GM08714 (cell line): ENCODE results near the gene ERC2.

ENCODE experiments used
- H3K4me3 ChIP-seq: fragments of 200-500 bp; sonication (Bioruptor generic); 2 replicates; pipeline ENCODE4 v1.5.1; 2014; ENCODE audit warnings: mild to moderate bottlenecking, low read length, inconsistent platforms
- ZNF274 ChIP-seq: IDR thresholded peaks from 2 replicates; pipeline ENCODE4 v1.6.1; 2012; ENCODE audit warnings: mild to moderate bottlenecking, low read depth, low read length

Gene ERC2

DNA sequence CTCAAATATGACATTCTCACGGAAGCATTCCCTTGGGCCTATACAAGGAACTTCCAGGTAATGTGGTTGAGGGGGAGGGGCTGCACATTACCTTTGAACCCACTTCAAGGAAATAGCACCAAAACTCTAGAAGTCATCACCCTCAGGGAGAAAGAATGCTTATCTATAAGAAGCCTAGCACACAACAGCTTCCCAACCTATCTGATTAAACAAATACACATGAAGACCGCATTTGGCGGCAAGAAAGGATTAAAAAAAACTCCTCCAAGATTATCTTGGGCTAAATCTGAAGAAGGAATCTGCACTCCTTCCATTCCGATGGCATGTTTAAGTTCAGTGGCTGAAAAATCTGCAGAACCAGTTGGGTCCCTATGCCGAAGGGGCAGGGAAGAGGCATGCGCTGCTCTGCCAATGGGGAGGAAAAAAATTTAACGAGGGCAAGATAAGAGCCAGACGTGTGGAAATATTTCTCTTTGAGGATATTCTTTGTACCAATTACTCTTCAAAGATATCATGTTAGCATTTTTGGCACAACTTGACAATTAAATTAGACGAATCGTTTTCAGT is 899.2 kb downstream of the ERC2 start:
- TF ChIP-seq ZNF274 = no peak

DNA sequence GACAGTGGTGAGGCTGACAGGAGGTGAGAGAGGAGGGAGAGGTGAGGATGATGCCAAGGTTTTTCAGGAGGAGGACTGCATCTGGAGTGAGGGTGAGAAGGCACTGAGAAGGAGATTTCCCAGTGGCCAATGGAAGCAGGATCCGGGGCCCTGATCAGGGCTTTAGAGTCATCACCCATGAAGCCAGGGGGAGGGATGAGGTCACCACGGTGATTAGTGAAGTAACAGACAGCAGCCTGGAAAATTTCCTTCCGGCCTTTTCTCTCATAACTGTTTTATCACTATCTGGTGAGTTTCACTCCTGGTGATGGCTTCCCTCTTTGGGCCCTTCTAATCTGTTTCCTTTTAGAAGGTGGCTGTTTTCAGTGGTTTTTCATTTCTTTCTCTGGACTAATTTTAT is 900.7 kb downstream of the ERC2 start:
- no peak for TF ChIP-seq ZNF274
- H3K4me3 ChIP-seq = no peak overlapping the region

More for the DNA sequence above, 899.2 kb downstream of the ERC2 start:
- H3K4me3 ChIP-seq = no peak overlapping the region

DNA sequence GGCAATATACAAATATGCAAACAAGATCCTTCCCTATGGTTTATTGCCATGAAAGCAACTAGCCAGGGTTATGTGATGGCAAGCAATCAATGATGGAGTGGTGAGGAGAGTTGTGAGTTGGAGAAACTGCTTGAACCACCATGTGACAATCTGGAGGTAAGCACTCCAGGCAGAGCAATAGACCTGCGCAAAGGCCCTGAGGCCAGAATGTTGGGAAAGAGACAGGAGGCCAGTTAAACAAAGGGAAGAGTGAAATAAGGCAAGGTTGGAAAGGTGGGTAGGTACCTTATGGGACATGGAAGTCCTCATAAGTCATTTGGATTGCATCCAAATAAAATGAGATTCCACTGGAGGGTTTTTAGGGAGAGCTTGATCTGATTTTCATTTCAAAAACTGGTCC is 901.1 kb downstream of the ERC2 start:
- no peak for TF ChIP-seq ZNF274
- H3K4me3 ChIP-seq = no peak overlapping the region

DNA sequence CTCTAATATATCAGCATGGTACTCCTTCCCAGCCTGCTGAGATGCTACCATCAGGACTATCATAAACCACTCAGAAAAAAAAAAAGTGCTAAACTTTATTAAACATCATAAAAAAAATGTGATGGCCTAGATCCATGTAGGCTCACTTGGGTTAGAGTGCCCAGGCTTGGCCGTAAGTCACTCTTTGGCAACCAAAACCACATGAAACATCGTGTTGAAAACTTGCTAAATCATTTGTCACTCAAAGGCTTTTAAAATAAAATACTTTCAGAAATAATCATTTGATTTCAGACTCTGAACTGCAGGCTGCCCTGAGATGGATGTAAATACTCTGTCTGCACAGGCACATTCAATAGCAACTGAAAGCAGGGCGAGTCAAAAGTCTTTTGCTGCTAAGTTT is 902.7 kb downstream of the ERC2 start:
- H3K4me3 ChIP-seq = no peak overlapping the region
- no peak for TF ChIP-seq ZNF274

DNA sequence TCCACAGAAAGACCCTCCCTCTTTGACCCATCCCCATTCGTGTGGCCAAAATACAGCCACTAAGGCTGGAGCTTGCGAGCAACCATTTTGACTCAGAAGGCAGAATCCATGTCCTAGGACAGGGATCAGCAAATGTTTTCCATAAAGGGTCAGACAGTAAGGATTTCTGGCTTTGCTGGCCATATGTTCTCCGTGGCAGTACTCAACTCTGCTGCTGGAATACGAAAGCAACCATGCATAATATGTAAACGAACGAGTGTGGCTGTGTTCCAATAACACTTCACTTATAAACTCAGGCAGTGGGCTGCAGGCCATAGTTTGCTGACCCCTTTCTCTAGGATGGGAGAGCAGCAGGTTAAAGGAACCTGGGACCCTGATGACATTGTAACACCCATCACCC is 903.5 kb downstream of the ERC2 start:
- no peak overlapping the region for H3K4me3 ChIP-seq
- TF ChIP-seq ZNF274 = no peak

DNA sequence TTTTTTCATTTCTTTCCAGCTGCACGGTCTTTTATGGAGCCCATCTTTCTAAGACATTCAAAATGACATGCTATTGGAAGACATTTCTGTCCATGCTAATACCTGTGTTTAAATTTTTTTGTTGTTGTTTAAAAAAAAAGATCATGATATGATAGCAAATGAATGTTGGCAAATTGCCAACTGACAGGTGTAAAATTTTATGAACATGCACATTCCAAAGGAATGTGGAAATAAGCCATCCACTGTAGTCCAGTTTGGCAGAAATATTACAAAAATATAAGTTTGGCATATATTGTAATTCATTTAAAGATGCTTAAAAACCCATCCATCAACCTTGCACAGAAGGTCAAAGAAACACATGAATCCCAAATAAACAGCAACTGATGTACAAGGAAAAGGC is 905.6 kb downstream of the ERC2 start:
- no peak for TF ChIP-seq ZNF274
- no peak overlapping the region for H3K4me3 ChIP-seq

DNA sequence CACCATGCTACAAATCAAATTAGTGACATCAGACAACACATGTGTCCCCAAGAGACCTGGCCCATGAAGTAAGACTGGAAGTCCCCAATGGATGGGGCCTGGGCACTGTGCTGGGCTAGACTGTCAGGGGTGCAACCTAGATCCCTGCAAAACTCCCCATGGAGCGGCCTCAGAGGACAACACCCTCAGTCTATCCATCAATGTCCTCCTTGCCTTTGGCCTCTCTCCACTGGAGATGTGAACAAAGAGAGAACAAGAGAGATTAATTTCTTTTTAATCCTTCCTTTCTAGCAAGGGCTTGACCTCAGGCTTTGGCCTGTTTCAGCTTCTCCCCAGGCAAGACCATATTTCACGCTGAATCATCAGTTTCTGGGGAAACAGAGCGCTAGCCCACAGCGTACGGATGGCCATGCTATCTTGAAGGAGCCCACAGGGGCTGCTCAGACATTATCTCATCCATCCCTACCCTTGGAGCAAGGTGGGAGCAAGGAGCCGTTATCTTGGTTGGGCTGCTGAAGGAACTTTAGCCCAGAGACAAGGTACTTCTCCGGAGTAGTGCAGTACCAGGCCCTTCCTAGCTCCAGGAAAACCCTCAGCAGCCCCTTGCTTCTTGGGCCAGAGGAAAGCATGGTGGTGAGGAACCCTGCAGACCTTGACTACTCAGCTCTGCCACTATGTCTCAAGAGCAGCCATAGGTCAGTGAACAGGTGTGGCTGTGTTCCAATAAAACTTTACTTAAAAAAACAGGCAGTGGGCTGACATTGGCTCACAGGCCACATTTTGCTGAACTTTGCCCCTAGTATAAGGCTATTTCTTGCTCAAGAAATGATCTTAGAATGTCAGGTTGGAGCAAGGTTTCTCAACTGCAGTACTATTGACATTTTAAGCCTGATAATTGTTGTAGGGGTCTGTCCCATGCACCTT is 908.5 kb downstream of the ERC2 start:
- H3K4me3 ChIP-seq = no peak overlapping the region
- TF ChIP-seq ZNF274 = no peak

DNA sequence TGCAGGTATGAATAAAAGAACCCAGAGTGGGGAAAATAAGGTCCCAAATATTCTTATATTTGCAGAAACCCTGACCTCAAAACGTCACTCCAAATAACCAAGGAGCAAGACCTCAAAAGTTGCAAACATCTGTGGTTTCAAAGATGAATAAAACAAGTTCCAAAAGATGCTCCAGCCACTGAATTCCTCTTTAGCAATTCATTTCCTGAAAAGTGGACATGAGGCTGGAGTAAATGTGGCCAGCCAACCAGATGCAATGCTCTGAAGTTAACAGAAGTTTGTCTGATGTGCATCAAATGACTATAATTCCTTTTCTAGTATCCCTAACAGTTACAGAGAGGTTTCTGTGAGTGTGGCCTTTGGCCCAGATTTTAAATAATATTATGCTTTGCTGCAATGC is 910.0 kb downstream of the ERC2 start:
- no peak for TF ChIP-seq ZNF274
- H3K4me3 ChIP-seq = no peak overlapping the region

DNA sequence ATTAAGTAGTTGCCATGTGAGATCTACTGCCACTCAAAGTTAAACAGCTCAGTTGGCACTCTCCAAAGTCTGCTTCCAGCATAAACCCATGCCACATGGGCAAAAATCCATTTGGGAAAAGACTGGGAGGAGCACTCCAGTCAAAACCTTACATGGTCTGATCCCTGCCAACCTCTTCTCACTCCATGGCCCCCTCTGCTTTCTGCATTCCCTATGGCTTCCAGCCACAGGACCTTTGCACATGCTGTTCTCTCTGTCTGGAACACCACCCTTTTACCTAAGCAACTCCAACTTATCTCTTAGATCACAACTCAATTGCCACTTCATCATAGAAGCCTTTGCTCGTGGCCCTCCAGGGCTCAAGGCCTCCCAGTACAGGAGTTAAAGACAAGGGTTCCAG is 910.7 kb downstream of the ERC2 start:
- no peak overlapping the region for H3K4me3 ChIP-seq
- TF ChIP-seq ZNF274 = no peak

DNA sequence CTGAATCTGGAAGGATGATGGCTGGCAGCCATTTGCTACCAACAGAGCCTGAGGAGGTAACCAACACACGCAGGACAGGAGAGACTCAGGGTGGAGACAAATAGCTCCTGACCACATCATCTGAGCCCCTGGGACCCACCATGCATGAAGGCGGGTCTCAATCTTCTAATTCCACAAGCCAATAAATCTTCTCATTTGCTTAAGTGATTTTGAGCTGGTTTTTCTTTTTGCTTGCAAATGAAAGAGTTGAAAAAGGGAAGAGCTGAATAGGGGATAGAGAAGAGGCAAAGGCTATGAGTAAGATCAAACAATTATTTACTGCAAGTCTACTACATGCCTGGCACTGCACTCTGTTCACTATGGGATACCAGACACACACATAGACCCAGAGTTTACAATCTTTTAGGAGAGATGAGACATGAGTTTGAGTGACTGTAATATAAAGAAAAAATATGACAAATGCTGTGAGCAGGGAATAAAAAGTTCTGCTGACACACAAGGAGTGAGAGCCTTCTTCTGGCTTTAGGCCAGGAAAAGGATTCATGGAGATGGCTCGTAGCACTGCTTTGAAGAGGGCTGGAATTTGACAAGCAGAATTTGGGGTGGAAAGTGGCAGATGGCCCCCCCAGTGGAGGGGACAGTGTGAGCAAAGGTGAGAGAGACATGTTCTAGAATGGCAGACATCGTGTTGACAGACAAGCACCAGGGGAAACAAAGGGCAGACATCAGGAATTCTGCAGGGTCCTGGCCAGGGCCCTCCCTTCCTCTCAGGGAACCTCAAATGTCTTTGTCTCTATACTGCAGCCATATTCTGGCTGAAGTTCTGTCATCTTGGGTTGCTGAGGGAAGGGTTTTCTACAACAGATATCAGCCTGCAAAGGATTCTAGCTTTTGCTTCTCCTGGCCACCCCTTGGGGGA is 911.4 kb downstream of the ERC2 start:
- H3K4me3 ChIP-seq = no peak overlapping the region
- no peak for TF ChIP-seq ZNF274

DNA sequence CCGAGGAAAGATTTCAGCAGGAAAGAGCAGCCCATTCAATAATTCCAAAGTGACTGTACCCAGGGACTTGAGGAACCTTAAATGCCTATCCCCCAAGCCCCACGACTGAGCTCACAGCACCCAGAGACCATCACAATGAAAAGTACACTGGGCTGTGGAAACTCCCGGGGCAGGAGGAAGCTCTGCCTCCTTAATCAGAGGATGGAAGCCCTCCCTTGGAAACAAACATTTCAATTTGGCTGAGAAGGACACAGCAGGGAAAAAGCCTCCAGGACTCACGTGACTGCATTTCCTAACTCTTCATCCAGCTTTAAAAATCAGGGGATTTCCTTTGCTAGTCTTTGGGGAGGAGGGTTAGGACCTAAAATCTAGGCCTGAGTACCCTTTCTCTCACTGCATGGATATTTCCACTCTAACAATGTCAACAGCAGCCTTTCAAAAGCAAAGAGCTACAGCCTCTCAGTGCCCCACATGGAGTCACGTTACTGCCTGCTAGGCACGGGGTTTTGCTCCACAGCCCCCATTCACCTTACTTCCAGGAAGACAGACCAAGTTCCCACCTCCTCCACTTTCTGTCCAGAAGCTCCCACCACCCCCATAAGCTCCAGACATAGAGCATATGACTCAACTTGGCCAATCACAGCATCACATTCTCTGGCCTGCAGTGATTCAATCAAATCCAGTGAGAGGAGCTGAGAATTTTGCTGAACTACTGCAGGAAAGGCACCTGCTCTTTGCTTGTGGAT is 912.2 kb downstream of the ERC2 start:
- TF ChIP-seq ZNF274 = no peak

DNA sequence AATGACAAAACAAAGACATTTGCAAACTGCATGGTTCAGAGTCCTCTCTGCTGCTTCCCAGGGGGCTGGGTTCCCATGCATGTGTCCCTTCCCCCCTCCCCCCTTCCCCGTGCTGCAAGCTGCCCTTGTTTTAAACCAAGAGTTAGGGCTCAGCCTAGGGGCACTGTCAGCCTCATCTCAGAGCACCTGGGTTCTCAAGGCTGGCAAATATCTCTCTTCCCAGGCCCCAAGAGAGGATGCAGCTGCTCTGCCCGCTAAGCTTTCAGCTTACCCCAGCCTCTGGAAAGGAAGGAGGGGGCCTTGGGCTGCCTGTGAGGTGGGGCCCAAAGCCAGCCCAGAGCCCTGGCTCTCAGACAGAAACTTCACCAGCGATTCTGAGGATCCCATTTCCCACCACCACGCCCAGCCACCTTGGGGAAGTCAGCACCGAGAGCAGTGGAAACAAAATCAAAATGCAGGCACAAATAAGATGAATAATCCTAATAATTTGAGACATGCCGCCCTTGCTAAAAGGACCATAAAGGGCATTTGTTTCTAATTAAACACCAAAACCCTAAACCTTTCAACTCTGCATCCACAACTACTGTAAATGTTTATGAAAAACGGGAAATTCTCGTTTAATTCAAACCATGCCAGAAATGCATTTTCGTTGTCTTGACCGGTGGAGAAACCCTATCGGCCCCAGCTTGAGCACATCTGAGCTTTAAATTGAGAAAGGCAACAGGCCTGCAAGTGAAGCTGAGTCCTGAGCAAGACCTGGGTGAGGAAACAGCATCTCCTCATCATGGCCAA is 913.4 kb downstream of the ERC2 start:
- H3K4me3 ChIP-seq = no peak overlapping the region
- TF ChIP-seq ZNF274 = no peak

More for the DNA sequence above, 912.2 kb downstream of the ERC2 start:
- H3K4me3 ChIP-seq = no peak overlapping the region

DNA sequence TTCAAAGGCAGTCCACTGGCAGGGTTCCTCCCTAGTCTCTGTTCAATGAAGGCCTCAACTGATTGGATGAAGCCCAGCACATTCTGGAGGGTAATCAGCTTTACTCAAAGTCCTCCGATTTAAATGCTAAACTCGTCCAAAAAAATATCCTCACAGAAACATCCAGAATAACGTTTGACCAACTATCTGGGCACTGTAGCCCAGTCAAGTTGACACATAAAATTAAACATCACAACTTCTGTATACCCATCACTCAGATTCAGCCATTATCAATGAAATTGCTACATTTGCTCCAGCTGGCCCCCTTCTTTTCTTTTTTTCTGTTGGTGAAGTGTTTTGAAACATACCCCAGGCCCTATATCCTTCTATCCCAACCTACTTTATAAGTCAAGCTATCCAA is 916.6 kb downstream of the ERC2 start:
- TF ChIP-seq ZNF274 = no peak
- no peak overlapping the region for H3K4me3 ChIP-seq
